ENCODE measurements around the gene SYVN1. TPM values are rescaled to one million over a fixed set of nuclear protein-coding genes. Genes with fewer than 3 reads are reported as not detected.
A peak's percentile ranks its signal among the peaks of the same experiment; 100 is the strongest.
"Not testable (repeated sequence)": the region's sequence is repeated elsewhere in the genome, so short reads cannot be mapped to it uniquely, and the experiment has no call there.

The SYVN1 gene
- polyA plus RNA-seq, 4 donors: 40.4 to 57.0 (median 48.3) TPM

DNA sequence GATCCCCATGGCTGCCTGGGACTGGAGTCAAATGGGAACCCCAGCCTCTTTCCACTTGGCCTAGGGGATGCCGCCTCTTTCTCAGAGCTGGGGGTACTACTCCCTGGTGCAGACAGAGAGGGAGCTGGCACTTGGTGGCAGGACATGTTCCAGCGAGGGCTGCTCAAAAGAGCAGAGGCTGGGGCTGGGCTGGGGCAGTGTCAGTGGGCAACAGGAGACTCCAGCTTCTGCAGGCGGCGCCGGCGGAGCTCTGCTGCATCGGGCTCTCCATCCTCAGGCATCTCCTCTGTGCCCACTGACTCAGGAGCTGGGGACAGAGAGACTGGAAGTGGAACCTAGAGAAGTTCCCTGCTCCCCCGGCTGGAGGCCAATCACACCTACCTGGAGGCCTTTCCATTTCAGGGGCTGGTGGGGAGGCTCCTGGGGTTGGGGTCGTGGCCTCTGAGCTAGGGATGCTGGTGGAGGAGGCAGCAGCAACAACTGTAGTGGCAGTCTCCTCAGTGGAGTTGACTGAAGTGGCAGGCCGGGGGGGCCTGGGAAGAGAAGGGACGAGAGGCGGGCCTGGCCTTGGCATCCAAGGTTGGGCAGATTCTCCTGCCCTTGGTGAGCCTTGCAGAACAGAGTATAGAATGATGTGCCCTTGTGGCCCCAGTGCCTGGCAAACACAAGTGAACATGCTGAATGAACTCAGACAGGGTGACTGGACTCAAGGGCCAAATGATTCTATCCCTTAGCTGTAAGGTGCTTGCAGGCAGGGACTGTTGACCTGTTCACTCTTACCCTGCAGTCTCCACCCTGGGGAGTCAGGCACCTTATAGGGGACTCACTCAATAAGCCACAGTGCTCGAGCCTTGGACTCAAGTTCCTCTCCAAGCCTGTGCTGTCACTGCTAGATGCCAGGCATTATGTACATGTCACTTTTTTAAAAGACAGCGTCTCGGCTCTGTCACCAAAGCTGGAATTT lies 5.9 kb downstream of the SYVN1 start:
- no peak for DNase-seq (ENCODE audit: low read depth in 4 of 4, low spot score in 2 of 4)

DNA sequence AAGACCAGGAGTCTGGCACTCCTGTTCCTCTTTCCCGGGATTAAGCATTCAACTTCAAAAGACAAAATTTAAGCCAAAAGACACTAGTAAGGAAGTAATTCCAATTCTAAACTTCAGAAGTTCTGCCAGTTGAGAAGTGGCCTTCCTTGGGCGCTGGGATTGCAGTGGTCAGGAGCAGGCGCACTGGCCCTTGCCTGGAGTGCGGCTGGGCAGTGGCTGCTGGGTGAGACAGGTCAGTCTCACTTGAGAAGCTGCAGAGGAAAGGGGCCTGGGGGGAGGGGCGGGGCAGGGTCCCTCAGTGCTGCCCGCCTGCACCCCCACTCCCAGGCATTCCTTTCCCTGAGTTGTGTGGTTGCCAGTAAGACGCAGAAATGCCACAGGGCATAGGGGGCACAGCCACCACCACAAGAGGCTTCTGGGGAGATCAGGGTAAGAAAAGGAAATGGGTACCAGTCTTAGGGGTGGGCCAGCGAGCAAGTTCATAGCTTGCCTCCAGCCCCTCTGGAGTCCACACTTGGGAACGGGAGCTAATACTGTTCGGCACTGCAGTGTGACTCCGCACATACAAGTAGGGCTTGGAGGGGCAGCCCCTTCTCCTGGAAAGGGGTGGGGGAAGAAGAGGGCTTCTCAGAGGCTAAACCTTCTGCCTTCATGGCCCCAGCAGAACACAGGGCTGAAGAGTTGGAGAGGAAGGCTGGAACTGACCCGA lies 6.7 kb downstream of the SYVN1 start:
- DNase-seq (ENCODE audit: low read depth in 4 of 4, low spot score in 2 of 4): no peak

DNA sequence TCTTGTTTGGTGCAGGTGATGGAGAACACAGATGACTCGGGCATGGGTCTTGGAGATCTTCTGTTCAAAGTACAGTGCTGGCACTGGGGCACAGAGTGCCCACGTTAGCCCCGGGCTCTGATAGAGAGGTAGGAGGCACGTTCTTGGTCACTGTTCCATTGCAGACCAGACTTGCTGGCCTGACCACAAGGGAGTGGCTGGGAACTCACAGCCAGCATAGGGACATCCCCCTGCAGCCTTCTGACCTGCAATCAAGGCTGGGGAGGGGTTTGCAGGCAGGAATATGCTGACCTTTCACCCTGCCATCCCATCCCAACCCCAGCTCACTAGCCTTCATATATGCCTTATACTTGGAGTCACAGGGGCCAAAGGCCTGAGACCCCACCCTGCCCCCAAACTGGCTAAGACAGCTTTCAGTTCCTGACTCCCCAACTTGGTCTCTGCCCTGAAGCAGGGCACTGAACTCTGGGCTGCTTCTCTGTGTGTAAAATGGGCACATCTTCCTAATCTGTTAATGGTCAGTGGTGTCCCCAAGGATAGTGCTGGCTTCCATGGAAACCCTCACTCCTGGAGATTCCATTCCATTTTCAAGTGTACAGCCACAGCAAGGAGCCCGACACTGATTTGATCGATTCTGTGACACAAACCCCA lies 7.6 kb downstream of the SYVN1 start:
- no peak for DNase-seq (ENCODE audit: low read depth in 4 of 4, low spot score in 2 of 4)

DNA sequence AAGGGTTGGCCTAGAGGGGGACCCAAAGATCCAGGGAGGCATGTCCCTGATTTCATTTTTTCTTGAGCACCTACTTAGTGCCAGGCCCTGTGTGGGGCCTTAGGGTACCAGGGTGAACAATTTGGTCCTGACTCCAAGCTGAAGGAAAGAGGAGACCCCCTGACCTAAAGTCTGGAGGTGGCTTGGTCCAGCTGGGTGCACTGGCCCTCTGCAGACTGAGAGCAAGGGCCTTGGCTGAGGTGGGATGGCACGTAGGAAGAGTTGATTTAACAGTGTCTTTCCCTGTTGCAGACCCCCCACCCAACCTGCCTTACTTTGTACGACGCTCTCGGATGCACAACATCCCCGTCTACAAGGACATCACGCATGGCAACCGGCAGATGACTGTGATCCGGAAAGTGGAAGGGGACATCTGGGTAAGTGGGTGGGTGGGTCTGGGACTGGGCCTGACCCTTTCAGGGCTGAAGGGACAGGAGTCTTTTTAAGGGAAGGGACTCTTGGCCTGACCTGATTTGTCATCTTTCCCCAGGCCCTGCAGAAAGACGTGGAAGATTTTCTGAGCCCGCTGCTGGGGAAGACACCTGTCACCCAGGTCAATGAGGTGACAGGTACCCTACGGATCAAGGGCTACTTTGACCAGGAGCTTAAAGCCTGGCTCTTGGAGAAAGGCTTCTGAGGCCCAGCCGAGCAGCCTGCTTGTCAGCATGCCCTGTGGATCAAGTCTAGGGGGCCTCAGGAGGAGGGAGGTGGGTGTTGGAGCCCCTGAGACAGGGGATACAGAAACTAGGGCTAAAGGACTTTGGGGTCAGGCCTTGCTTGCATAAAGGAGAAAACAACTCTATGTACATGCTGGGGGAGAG lies 8.9 kb downstream of the SYVN1 start:
- DNase-seq (ENCODE audit: low read depth in 4 of 4, low spot score in 2 of 4): no peak

DNA sequence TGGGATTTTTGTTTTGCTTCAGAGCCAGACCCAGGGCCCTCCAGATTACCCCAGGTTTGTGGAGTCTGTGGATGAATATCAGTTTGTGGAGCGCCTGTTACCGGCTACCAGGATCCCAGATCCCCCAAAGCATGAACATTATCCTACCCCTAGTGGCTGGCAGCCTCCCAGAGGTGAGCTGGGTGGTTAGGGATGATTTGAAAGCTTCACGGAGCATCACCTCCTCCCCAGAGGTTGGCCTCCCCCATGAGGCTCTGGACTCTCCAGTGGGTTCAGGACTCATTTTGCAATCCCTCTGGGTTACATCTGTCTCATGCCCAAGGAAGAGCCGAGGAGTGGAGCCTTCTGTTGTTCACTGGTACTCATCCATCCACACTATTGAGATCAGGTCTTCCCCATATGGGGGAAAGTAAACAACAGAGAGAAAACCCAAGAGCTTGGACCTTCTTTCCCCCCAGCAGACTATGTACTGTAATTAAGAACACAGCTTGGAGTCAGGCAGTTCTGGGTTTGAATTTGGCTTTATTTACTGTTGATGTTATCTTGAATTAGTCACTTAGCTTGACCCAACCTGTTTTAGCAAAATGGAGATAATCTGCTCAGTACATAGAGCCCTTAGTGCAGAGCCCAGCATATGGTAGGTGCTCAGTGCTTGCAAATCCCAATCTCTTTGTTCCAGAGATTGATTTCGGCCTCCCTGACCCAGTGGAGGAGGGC lies 9.7 kb downstream of the SYVN1 start:
- DNase-seq (ENCODE audit: low read depth in 4 of 4, low spot score in 2 of 4): no peak

DNA sequence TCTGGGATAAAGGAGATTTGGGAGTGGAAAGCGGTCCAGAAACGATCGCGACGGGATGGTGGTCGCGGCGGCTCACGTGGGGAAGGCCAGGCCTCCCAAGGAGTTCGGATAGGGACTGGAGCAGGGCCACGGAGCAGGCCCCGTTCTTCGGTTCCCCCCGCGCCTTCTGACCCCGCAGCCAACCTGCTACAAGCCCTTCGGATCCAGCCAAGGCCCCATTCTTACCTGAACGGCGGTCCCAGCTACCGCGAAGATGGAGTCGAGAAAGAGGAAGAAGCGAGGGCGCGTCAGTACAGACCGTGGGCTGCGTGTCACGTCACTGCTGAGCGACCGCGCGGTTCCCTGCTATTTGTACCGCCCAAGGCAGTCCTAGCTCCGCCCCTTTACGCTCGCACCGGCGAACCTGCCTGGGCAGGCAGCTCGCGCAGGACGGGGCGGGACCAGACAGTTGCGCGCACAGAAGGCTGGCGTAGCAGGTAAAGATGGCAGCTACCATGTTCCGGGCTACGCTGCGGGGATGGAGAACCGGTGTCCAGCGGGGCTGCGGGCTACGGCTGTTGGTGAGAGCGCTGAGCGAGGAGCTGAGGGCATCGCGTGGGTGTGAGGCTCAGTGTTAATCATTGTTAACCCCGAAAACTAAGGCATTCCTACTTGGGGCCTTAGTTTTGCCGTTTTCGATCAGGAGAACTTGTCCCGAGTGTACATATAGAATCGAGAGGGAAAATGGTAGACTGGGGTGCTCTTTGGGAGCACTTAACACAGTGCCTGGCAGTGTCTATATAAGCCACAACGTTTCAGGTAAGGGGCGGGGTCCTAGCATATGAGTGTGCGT lies 12.2 kb downstream of the SYVN1 start, which contains the start of the genes FAU and MRPL49:
TSS of gene FAU (minus strand) at position 270 of the 832 bp plus-strand sequence. CDS start 321 bp downstream, outside the sequence.
TSS of gene MRPL49 (plus strand) at position 457 of the 832 bp plus-strand sequence. CDS start at position 483, 26 bp downstream.
- DNase-seq (ENCODE audit: low read depth in 4 of 4, low spot score in 2 of 4): peak in 3 of 4 donors; percentile 92 to 96 (median 93)

DNA sequence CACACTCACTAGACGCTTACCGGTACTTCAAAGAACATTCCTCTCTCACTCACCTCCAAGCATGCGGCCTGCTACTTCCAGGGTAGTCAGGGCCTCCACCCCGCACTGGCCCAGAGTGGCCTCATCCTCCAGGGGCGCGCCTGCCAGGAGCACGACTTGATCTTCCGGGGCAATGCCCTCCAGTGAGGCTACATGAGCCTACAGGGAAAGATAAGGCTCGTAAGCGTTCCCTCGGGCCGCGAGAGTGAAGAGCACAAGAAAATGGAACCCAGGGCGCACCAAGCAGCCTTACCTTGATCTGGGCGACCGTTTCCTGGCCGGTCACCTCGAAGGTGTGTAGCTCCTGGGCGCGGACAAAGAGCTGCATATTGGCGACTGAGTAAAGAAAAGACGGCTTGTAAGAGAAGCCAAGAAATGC lies 12.9 kb downstream of the SYVN1 start:
- DNase-seq (ENCODE audit: low read depth in 4 of 4, low spot score in 2 of 4): no peak

DNA sequence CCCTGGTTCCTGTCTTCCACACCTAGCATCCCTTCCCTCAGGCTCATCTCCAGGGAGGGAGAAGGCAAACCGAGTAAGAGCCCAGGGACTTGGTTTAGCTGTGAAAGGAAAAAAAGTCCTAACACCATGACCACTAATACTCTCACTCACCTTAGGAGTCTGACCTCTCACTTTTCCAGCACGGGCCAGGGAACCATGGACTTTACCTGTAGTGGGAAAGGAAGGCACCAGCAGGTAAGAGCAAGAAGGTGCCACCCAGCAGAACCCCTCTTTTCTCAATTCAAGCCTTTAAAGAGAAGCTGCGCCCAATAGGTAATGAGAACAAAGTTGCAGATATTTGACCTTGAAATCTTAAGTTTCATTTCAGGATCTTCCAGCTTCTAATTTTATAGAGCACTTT lies 13.5 kb downstream of the SYVN1 start:
- no peak for DNase-seq (ENCODE audit: low read depth in 4 of 4, low spot score in 2 of 4)

DNA sequence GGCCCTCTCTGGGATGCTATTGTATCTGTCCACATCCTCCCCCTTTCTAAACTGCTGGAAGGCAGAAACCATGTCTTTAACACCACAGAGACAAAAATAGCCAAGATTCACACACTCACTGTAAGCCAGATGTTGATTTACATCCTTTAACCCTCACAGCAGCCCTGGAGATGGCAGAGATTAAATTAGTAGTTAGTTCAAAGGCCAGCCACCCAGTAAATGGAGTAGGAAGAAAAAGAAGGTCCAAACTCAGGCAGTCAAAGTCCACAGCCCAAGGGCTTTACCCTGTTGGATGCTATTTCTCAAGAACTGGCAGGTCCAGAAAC lies 14.7 kb downstream of the SYVN1 start:
- no peak for DNase-seq (ENCODE audit: low read depth in 4 of 4, low spot score in 2 of 4)

DNA sequence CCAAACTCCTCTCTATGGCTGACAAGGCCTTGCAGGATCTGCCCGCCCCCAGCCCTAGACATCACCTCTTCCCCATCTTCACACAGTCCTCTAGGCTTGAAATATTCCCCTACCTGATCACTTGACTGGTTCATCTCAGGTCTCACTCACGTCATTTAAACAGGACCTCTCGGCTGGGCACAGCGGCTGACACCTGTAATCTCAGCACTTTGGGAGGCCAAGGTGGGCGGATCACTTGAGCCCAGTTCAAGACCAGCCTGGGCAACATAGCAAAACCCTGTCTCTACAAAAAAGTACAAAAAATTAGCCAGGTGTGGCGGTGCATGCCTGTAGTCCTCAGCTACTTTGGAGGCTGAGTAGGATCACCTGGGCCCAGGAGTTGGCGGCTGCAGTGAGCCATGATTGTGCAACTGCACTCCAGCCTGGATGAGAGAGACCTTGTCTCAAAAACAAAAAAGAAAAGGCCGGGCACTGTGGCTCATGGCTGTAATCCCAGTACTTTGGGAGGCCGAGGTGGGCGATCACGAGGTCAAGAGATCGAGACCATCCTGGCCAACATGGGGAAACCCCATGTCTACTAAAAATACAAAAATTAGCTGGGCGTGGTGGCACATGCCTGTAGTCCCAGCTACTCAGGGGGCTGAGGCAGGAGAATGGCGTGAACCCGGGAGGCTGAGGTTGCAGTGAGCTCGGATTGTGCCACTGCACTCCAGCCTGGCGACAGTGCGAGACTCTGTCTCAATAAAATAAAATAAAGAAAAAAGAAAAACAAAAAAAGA lies 15.2 kb downstream of the SYVN1 start:
- not testable (repeated sequence) for DNase-seq (ENCODE audit: low read depth in 4 of 4, low spot score in 2 of 4)

DNA sequence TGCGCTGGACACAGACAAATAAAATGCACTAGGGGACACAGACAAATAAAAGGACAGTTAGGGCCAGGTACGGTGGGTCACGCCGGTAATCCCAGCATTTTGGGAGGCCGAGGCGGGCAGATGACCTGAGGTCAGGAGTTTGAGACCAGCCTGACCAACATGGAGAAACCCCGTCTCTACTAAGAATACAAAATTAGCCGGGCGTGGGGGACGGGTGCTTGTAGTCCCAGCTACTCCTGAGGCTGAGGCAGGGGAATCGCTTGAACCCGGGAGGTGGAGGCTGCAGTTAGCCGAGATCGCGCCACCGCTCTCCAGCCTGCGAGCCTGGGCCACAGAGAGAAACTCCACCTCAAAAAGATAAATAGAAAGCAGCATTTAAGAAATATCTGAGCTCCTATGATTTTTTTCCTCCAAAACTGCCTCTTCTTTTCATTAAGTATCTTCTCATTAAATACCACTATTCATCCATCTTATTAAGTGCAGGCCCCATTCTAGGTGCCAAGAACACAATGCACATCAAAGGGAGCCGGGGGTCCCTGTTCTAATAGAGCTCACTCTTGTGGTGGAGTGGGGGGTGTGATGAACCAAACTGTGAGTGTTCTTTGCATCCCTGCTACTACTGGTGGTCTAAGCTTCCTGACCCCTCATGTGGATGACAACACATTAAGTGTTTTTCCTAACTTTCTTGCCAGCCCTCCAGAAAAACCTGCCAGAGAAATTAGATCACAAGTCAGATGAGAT lies 16.1 kb downstream of the SYVN1 start:
- DNase-seq (ENCODE audit: low read depth in 4 of 4, low spot score in 2 of 4): no peak

DNA sequence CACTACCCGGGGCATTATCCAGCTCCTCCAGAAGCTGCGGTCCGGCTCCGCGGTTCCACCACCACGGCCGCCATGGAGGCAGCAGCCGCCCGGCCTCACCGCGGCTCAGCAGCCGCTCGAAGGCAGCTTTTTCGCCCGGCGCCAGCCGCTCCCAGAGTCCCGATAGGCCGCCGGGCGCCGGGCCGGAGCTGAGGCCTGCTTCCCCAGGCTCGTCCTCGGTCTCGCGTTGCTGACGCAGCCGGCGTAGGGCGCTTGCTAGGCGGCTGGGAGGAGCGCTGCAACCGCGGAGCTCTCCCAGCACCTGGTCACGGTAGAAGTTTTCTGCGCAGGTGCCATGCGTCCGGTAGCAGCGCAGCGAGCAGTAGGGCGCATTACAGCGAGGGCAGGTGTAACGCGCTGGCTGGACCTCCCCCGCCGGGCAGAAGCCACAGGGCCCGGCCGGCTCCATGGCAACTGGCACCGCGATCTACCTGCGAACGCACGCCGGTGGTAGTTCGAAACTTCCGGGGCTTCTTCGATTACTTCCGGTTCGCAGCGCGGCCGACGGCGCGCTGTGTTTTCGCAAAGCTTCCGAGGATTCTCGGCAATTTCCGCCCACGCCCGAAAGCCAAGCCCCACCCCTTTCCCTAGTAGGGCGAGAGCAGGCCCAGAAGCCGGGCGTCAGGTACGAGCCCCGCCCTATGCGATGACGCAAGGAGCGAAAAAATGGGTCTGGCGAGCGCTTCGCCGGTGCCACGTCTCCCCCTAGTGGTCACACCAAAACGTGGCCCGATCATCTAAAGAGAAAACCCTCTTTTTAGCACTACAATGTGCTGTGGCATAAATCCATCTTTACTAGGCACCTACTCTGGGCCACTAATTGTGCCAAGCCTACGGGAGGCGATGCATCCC lies 16.9 kb downstream of the SYVN1 start, which contains the start of gene ZNHIT2:
TSS of gene ZNHIT2 (minus strand) at position 496 of the 891 bp plus-strand sequence. CDS start at position 448, 48 bp downstream.
- peak in 3 of 4 donors; percentile 96 to 98 (median 98) for DNase-seq (ENCODE audit: low read depth in 4 of 4, low spot score in 2 of 4)

DNA sequence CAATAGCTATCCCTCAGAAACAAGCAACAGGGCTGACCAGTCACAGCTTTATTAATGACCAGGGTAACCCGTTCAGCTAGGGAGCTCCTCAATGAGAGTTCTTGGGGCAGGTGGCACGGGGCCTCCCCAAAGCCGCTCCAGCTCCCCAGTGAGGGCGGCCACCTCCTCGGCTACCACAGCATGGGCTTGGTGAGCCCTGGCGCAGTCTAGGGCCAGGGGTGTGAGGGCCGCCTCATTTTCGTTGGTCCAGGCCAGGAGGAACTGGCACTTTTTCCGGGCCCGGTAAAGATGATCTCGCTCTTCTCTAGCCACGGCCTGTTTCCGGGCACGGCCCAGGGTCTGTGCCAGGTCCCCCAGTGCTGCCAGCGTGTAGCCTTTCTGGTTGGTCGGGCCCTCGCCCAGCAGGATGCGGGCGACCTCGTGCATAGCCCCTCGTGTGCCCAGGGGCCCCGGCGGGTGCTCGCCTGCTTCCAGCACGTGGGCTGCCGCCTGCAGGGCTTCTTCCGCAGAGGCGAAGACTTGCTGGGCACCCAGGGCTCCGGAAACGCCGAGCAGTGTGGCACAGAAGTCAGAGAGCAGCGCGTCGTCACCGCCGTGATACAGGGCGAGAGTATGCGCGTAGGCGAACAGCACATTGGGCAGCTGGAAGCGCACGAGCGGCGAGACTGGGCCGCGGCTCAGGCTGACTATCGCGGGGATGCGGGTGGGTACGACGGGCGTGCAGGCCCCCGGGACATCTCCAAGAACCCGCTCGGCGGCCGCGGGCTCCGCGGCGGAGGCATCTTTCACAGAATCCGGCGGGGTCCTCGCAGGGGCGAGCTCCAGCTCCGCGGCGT lies 17.7 kb downstream of the SYVN1 start:
- no peak for DNase-seq (ENCODE audit: low read depth in 4 of 4, low spot score in 2 of 4)

DNA sequence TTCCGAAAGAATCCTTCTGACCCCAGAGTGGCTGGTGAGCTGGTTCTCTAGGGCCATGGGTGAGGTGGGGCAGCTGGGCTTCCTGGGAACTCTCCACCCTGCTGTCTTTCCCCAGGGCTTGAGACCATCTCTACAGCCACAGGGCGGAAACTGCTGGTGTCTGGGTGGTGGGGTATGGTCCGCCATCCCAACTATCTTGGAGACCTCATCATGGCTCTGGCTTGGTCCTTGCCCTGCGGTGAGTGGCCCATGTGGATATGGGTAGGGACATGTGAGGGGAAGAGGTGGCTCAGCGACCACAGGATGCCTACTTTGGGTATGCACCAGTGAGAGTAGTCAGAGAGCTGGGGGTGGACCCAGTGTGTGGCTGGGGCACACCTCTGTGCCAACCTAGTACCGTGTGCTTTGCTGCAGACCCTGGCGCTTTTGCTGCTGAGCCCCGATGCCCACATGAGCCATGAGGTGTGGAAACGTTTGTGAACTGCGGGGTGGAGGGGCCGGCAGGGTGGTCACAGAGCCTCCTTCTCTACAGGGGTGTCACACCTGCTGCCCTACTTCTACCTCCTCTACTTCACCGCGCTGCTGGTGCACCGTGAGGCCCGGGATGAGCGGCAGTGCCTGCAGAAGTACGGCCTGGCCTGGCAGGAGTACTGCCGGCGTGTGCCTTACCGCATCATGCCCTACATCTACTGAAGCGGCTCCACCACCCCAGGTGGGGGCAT lies 18.8 kb downstream of the SYVN1 start:
- no peak for DNase-seq (ENCODE audit: low read depth in 4 of 4, low spot score in 2 of 4)
